NCI-H1105 treated with DMSO at 0.1 percent for 48 hours (cell line): ENCODE results near the gene HPSE.

ENCODE experiments used
- DNase-seq: peaks from one replicate; lab custom pipeline; 2025; lab: John Stamatoyannopoulos, UW

The HPSE gene

DNA sequence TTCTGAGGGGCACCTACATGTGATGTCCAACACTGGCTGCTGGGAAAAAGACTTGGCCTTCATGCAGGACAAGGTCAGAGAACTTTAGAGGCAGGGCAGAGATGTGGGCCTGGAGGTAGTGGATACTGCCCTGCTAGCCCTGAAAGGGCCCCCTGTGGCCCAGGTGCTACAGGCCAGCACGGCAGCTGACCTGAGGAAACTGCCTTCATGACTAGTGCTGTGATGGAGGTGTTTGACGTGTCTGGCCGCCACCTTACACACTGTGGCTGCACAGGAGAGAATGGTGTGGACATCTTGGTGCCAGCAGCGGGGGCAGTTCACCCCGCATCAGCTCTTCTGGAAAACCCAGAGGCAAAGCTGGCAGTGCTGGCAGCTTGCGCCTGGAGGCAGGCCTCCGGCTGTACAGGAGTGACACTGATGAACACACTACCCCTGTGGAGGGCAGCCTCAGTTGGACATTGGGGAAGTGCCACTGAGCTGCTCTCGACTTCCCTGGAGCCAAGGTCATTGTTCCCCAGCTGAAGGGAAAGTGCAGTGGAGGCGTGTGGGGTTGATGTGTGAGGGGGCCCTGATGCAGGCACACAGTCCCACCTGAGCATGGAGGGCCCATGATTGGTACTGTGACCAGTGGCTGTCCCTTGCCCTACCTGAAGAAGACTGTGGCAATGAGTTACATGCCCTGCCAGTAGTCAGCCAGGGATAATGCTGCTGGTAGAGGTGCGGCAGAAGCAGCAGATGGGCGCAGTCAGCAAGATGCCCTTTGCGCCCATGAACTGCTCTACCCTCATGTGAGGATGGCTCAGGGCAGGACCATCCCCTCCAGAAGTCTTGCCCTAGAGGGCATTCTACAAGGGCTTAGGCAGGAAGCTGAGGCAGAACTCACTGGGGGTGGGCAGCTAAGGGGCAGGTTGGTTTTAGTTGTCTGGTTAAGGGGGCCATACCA lies 87.0 kb downstream of the HPSE start:
- no peak for DNase-seq
